Activated gamma-delta T cell treated with Interleukin-2 at 50 U/mL for 16 hours (primary cell): Measurements from ENCODE around the gene NCBP3.
A peak's percentile ranks its signal among the peaks of the same experiment; 100 is the strongest.
"Not testable (repeated sequence)": the region's sequence is repeated elsewhere in the genome, so short reads cannot be mapped to it uniquely, and the experiment has no call there.

Experiments used
- DNase-seq: peaks from one replicate; pipeline ENCODE4 v3.0.0-alpha.2; 2020

NCBP3 gene

DNA sequence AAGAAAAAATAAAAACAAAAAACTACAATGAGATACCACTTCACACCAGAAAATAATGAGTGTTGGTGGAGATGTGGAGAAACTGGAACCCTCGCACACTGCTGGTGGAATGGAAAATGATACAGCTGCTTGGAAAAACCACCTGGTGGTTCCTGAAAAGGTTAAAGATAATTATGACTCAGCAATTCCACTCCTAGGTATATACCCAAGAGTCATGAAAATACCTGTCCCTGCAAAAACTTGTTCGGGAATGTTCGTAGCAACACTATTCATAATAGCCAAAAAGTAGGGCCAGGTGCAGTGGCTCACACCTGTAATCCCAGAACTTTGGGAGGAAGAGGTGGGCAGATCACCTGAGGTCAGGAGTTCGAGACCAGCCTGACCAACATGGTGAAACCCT is 36.9 kb downstream of the NCBP3 start:
- DNase-seq: no peak

DNA sequence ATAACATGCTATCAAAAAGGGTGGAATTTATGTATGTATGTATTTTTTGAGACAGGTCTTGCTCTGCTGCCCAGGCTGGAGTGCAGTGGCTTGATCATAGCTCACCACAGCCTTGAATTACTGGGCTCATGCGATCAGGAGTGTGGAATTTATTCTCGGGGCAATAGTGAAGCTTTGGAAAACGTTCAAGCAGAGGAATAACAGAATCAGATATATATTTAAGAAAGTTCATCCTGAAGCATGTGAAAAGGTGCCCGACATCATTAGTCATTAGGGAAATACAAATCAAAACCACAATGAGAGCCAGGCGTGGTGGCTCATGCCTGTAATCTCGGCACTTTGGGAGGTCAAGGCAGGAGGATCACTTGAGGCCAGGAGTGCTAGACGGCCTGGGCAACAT is 37.3 kb downstream of the NCBP3 start:
- no peak for DNase-seq

DNA sequence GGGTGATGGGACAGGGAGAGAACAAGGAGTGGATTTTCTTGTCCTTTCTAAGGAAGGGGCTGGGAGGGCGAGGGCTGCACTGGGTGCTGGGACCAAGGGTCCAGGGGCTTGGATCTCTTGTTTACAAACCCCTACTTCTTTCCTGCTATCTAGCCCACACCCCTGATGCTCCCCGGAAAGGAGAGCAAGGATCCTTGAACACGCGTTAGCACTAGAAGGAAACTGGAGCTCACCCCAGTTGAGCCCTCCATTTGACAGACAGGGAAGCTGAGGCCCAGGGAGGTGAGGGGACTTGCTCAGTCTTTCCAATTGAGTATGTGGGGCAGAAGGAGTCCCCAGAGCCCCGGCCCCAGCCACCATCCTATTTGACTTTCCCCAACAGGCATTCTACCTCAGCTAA is 40.5 kb downstream of the NCBP3 start:
- no peak for DNase-seq

DNA sequence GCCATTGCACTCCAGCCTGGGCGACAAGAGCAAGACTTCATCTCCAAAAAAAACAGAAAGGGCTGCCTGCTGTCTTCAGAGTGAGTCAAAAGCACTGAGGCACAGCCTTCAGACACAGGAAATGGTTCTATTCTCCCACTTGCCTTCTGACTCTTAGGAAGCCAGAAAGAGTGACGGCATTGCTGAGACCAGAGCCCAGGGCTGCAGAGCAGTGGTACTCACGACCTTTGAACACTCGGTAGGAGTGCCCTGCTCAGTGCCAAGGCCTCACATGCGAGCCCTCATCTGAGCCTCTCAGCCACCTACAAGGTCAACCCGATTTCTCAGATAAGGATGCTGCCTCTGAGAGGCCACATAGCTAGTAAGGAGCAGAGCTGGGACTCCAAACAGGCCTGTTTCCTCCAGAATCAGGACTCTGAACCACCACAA is 41.5 kb downstream of the NCBP3 start:
- no peak for DNase-seq

DNA sequence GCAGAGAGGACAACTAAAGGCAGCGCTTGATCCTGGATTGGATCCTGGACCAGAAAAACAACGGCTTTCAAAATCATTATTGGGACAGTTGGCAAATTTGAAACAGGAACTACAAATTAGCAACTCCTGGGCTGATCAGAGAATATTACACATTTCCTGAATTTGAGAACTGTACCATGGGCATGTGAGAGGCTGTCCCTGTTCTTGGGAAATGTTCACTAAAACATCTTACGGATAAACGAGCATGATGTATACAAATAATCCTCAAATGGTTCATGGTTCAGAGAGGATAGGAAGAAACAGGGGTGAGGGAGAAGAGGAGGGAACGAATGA is 42.8 kb downstream of the NCBP3 start:
- DNase-seq: no peak

DNA sequence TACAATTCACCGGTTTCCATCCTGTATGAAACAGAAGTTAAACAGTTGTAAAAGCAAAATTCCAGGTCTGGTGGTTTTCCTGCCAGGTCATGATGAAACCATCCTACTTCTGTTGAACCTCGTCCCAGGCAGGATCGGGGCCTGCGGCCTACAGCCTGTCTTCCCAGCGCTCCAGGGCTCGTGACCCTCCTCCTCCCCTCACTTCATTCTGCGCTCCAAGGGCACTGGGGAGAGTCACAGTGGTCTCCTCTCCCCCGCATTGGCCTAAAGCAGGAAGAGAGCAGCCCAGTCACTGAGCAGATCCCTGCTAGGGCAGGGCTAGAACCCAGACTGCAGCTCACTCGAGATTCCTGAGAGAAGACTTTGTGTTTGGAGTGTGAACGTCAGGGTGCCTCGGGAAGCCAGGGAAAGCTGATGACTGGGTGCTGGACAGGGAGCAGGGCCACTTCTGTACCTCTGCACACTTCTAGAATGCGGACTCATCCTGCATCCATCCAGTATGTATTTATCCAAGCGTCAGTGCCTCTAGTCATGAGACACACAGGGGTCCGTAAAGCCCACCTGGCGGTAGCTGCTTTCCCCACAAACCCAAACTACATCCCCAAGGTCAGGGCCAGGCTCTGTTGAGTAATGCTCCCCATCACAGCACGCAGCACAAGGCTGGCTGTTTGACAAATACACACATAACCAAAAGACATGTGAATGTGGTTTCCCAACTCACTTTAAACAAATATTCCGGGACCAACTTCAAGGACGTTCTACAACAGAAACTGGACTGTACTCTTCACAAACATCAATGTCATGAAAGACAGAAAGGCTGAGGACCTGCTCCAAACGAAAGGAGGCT is 43.4 kb downstream of the NCBP3 start:
- no peak for DNase-seq

DNA sequence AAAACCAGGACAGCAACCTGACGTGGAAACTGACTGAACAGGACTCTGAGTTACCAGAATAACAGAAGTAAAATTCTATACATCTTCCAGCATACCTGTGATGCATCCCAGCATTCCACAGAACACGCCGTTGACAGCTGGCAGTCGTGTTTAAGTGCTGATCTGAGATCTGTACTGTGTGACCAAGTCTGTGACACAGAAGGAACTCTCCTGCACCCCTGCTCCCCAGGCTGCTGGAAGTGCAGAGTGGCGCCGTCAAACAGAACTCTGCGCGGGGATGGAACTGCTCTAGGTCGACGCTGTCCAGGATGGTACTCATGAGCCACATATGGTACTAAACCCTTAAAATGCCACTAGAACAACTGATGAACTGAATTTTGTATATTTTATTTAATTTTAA is 44.3 kb downstream of the NCBP3 start:
- DNase-seq: no peak

DNA sequence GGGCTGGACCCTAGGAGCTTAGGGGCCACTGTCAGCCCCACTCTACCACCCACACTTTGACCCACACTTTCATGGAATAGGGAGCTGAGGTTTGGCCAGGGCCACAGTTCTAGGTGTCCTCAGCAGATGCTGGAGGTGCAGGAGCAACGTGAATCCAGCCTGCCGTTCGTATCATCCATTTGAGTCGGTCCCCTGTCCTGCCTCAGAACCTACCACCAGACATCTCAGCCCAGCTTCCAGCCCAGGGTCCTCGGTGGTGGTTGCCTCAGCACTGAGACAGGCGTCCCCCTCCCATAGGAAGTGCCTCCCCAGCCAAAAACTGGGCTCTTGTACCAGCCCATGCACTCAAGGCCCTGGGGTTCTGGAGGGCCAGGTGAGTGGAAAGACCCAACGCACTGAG is 44.7 kb downstream of the NCBP3 start:
- no peak for DNase-seq

DNA sequence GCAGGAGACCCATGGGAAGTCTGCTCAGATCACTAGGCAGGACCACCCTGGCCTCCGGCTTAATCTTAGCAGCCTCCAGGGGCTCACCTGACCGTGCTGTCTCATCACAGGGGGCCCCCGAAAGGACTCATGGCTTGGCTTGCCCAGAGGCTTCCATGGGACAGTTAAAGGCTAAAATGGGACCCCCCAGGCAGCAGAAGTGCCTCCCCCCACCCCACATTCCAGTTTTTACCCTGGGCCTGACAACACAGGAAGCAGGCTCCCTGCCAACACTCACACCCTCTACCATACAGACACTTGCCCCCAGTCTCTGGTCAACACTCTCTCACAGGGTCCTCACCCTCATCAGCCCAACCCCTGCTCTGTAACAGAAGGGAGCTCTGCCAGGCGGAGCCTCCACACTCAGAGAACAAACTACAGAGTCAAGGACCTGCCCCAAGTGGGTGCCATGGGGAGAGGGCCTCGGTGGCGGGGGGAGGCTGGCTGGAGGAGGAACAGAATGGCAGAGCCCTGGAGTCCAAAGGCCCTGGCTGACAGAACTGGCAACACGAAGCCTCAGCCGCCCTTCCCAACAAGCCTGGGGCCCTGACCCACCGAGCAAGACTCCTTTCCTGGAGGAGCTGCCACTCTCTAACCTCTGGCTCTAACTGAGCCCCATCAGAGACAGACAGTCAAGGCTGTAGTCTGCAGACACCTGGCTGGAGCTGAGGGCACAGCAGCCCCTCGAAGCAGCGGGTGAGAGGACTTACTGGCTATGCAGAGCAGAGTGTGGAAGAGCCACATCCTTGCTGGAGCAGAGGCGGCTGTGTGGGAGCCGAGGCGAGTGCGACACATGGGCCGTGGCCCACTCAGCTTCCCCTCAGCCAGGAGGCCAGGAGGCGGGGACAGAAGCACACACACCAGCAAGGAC is 45.4 kb downstream of the NCBP3 start, which contains the start of gene ITGAE:
TSS of gene ITGAE (minus strand) at position 827 of the 910 bp plus-strand sequence. CDS start at position 783, 44 bp downstream.
- DNase-seq: no peak

DNA sequence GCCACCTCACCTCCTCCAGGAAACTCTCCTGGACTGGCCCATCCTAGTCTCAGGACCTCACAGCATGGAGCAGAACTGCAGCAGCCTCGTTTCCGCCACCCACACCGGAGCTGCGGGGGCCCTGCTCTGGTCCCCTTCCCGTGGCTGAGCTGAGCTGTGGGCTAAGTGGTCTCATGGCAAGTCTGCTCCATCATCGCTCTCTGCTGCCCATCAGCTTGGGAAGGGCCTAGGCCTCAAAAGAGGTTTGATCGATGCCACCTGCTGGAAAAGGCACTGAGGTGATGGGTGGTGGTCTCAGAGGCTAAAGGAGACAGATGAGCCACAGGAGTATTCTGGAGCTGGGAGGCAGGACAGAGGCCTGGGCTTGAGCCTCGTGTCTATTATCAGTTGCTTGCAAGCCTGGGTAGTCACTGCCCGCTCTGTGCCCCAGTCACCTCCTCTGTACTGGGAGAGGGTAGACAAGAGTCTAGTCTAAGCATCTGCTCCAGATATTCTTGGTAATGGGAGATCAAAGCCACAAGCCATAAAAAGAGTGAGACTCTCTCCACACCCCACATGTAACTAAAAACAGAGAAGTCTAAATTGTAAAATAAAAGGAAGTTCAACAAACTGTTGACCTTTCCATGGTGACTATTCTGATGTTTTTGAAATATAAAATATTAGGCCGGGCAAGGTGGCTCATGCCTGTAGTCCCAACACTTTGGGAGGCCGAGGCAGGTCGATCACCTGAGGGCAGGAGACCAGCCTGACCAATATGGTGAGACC is 46.7 kb downstream of the NCBP3 start:
- no peak for DNase-seq

DNA sequence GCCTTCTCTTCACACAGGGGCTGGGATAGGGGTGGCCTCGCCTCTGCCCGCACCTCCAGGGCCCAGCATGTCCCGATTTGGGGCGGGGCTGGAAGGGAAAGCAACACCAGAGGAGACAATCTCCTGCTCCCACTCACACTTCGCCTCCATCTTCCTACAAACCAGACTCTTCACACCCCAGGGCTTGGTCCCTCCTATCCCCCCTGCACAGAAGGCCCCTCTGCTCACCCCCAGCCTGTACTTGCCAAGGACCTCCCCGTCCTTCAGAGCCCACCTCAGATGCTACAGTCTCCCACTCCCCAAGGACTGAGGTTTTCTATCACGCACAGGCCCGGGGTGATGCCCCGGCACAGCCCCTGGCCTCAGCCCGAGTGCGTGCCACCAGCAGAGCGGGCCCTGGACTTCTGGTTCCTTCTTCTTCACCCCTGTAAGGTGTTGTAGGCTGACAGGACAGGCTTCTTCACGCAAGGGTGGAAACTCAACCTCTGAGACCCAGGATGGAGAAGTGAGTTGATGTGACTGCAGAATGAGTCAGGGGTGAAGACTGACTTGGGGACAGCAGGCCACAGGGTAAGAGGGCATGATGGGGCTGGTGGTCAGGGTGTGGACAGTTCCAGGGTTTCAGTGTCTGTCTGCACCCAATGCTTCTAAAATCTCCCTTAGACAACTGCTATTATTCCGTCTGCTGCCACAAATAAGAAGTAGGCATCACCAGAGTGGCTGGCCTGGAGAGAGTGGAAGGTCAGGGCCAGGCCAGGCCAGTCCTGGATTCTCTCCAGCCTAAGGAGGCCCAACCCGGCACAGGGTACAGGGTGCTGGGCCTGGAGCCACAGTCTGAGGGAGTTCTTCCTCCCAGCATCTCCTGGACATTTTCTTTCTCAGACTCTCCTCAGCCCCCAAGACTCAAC is 47.5 kb downstream of the NCBP3 start:
- DNase-seq: no peak

DNA sequence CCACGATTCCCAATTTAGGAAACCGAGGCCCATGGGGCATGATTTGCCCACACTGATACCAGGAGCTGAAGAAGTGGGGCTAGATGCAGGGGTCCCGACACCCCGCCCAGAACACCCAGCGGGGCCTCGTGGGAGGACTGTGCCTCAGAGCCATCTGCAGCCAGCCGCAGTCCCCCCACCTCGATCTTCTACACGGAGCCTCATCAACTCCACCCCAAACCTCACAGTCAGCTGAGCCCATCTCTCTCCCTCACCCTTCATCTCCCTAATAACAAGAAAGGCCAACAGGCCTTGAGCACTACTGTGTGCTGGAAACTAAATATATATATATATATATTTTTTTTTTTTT is 49.2 kb downstream of the NCBP3 start:
- peak; percentile 61 for DNase-seq

DNA sequence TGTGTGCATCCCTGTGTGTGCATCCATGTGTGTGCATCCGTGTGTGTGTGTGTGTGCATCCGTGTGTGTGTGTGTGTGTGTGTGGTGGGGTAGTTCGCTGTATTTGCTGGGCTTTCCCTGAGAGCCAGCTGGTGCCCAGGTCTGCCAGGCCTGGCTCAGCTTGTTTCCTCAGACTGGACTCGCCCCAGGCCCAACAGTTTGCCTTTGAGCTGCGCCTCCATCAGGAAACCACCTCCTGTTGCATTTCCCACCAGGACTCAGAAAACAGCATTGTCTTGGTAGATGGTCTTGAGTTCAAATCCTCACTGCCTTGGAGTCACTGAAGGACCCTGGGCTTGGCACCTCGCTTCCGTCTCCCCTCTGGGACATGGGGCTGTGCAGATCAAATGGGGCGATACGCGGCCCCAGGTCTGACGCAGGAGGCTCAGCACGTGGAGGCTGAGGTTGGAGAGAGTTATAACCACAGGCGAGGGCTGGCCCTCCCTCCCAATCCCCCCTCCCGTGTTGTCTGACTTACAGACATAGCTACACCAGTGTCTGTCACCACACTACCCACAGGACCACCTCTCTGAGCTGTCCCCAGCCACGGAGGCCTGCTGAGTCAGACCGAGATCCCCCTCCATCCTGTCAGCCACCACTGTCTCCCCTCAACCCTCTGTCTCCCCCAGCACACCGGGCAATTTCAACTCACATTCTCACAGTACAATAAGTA is 49.8 kb downstream of the NCBP3 start:
- peak; percentile 92 for DNase-seq

DNA sequence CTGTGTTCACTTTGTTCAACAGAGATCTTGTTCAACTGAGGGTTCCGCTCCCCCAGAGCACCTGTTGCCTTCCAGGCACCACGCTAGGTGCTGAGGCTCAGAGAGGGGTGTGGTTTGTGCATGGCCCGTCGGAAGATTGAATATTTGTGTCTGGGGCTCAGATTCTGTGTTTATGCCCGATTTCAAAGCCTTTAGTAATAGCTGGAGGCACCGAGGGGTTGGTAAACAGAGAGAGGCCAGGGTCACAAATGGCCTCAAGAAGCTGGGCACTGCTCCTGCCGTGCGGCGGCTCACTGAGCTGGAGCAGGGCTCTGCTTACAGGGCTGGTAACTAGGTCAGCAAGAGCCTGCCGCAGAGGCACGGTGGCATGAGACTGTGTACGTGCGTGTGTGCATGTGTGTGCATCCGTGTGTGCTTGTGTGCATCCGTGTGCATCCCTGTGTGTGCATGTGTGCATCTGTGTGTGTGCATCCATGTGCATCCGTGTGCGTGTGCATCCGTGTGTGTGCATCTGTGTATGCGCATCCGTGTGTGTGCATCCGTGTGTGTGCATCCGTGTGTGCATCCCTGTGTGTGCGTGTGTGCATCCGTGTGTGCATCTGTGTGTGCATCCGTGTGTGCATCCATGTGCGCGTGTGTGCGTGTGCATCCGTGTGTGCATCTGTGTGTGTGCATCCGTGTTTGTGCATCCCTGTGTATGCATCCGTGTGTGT is 50.5 kb downstream of the NCBP3 start:
- peak; percentile 38 for DNase-seq

DNA sequence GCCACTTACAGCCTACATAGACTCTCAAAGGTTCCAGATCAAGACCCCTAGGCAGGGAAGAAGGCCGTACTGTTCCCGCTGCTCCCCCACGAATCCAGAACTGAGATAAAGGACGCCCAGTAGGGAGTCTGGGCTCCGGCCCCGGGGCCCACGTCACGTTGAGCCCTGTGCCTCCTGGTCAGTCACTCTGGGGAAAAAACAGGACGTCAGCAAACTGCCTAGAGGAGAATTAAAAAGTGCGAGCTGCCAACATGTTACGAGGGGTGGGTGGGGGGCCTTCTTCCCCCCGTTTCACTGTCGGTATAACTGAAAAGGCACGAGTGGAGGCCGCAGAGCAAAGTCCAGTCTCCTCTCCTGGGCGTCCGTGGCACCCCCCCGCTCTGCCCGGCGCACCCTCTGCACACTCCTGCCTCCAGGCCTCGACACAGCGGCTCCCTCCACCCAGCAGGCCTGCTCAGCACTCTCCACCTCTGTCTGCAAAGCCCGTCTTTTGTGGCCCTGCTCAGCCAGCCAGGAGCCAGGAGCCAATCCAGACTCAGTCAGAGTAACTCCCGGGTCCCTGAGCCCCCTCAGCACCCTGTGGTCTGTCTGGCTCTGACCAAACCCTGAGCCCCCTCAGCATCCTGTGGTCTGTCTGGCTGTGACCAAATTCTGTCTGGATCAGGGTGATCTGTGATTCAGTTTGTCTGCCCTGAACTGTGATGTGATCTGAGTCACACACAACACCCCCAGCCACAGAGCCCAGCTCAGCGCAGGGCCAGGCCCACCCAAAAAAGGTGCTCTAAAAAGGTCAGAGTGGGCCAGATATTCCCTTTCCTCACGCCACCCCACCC is 51.3 kb downstream of the NCBP3 start:
- DNase-seq: peak; percentile 76

DNA sequence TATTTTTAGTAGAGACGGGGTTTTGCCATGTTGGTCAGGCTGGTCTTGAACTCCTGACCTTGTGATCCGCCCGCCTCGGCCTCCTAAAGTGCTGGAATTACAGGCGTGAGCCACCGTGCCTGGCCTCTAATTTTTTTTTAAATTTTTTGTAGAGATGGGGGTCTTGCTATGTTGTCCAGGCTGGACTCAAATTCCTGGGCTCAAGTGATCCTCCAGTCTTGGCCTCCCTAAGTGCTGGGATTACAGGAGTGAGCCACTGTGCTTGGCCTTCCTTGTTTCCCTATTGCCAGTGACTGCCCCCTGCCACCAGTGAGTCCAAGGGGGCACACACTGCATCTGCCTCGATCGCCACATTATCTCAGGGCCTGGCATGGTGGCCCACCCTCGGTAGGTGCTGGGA is 51.9 kb downstream of the NCBP3 start:
- DNase-seq: not testable (repeated sequence)

DNA sequence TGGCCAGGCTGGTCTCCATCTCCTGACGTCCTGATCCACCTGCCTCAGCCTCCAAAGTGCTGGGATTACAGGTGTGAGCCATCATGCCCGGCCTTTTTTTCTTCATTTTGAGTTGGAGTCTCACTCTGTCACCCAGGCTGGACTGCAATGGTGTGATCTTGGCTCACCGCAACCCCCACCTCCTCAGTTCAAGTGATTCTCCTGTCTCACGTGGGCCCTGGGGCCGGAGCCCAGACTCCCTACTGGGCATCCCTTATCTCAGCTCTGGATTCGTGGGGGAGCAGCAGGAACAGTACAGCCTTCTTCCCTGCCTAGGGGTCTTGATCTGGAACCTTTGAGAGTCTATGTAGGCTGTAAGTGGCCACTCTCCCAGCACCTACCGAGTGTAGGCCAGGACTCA is 52.8 kb downstream of the NCBP3 start:
- DNase-seq: not testable (repeated sequence)

DNA sequence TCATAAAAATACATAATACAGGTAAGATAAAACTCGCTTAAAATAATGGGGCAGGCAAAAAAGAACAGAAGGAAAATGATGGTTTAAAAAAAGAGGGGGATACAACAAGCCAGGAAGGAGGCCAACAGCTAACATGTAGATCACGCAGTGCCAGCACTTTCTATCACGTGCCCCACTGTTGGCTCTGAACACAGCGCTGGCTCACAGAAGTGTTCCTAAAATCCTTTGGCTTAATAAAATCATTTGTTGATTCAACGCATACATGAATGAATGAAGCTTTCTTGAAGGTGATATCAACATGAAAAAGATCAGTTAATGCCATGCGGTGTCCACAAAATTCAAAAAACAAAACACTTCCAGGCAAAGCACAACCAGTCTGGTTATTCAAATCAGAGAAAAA is 53.6 kb downstream of the NCBP3 start:
- DNase-seq: no peak

DNA sequence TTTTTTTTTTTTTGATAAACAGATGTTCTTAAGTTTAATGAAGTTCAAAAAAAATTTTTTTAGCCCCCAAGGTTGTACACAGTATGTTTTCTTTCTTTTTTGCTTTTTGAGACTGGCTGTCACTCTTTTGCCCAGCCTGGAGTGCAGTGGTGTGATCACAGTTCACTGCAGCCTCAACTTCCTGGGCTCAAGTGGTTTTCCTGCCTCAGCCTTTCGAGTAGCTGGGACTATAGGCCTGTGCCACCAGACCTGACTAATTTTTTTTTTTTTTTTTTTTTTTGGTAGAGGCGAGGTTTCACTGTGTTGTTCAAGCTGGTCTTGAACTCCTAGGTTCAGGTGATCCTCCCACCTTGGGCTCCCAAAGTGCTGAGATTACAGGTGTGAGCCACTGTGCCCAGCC is 57.8 kb downstream of the NCBP3 start:
- no peak for DNase-seq

DNA sequence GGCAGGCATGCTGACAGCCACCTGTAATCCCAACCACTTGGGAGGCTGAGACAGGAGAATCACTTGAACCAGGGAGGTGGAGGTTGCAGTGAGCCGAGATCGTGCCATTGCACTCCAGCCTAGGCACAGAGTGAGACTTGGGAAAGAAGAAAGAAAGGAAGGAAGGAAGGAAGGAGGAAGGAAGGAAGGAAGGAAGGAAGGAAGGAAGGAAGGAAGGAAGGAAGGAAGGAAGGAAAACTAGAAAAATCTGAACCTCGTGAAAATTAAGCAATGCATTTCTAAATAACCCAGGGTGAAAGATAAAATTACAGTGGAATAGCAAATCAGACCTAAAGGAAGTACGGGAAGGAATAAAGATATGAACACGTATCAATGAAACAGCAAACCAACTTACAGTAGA is 60.7 kb downstream of the NCBP3 start:
- DNase-seq: not testable (repeated sequence)
